Liver (tissue), 3 donors: ENCODE results near the gene SPATC1L.

ENCODE experiments used
- JUND ChIP-seq, 2 donors: IDR thresholded peaks; 2 replicates each; pipeline ENCODE4 v1.6.1; 2016; ENCODE audit warnings: antibody characterized with exemption in 2 of 2
- RXRA ChIP-seq, 2 donors: IDR thresholded peaks; 2 replicates each; pipeline ENCODE4 v1.6.1; 2017 to 2018; ENCODE audit warnings: antibody characterized with exemption in 2 of 2, mild to moderate bottlenecking in 1 of 2
- TAF1 ChIP-seq: conservative IDR thresholded peaks from 2 replicates; pipeline ENCODE4 v1.6.1; 2016; ENCODE audit warnings: antibody characterized with exemption, mild to moderate bottlenecking
- TF ChIP-seq, protein P1 (sequence below): fragments of 150-350 bp; IDR thresholded peaks from 2 replicates; pipeline ENCODE4 v1.5.1; 2017; ENCODE audit warnings: improper control_type of control experiment, low read depth, low read length; ENCODE audit not compliant: missing input control
- TF ChIP-seq, protein P2 (sequence below): IDR thresholded peaks from 2 replicates; pipeline ENCODE4 v1.6.1; 2016; ENCODE audit warnings: antibody characterized with exemption, mild to moderate bottlenecking
- donor health status: healthy.
- donor health status: healthy.

DNA sequence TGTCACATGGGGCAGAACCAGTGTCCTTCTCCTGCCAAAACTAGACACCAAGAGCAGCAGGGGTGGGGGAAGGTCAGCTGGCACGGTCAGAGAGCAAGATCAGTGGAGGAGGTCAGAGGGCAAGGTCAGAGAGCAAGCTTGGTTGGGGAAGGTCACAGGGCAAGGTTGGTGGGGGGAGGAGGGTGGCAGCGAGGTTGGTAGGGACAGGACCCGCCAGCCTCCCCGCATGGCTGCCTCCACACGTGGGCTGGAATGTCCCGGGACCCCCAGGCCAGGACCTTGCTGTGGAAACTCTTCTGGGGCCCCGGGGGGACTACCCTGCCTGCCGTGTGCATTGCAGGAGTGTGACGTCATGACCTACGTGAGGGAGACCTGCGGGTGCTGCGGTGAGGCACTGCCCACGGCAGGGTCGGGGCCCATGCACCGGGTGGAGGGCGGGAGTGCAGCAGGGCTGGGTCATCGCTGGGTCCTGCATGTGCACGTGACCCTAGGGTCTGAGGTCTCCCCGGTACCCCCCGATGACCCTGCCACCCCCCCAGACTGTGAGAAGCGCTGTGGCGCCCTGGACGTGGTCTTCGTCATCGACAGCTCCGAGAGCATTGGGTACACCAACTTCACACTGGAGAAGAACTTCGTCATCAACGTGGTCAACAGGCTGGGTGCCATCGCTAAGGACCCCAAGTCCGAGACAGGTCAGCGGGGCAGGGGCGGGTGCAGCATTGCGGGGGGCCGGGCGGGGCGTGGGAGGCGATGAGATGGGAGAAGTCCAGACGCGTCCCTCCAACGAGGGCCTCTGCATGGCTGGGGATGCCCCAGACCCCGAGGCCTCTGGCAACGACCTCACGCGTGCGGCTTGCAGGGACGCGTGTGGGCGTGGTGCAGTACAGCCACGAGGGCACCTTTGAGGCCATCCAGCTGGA, 59.1 kb downstream of the SPATC1L start:
- TF ChIP-seq TAF1: no peak
- TF ChIP-seq JUND (IDR thresholded peaks at IDR 0.05): no peak
- TF ChIP-seq, protein P1, sequence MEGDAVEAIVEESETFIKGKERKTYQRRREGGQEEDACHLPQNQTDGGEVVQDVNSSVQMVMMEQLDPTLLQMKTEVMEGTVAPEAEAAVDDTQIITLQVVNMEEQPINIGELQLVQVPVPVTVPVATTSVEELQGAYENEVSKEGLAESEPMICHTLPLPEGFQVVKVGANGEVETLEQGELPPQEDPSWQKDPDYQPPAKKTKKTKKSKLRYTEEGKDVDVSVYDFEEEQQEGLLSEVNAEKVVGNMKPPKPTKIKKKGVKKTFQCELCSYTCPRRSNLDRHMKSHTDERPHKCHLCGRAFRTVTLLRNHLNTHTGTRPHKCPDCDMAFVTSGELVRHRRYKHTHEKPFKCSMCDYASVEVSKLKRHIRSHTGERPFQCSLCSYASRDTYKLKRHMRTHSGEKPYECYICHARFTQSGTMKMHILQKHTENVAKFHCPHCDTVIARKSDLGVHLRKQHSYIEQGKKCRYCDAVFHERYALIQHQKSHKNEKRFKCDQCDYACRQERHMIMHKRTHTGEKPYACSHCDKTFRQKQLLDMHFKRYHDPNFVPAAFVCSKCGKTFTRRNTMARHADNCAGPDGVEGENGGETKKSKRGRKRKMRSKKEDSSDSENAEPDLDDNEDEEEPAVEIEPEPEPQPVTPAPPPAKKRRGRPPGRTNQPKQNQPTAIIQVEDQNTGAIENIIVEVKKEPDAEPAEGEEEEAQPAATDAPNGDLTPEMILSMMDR: no peak
- TF ChIP-seq RXRA (IDR thresholded peaks at IDR 0.05): no peak
- TF ChIP-seq, protein P2, sequence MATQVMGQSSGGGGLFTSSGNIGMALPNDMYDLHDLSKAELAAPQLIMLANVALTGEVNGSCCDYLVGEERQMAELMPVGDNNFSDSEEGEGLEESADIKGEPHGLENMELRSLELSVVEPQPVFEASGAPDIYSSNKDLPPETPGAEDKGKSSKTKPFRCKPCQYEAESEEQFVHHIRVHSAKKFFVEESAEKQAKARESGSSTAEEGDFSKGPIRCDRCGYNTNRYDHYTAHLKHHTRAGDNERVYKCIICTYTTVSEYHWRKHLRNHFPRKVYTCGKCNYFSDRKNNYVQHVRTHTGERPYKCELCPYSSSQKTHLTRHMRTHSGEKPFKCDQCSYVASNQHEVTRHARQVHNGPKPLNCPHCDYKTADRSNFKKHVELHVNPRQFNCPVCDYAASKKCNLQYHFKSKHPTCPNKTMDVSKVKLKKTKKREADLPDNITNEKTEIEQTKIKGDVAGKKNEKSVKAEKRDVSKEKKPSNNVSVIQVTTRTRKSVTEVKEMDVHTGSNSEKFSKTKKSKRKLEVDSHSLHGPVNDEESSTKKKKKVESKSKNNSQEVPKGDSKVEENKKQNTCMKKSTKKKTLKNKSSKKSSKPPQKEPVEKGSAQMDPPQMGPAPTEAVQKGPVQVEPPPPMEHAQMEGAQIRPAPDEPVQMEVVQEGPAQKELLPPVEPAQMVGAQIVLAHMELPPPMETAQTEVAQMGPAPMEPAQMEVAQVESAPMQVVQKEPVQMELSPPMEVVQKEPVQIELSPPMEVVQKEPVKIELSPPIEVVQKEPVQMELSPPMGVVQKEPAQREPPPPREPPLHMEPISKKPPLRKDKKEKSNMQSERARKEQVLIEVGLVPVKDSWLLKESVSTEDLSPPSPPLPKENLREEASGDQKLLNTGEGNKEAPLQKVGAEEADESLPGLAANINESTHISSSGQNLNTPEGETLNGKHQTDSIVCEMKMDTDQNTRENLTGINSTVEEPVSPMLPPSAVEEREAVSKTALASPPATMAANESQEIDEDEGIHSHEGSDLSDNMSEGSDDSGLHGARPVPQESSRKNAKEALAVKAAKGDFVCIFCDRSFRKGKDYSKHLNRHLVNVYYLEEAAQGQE: no peak
